ENCODE results near the gene SLC22A23.

Gene SLC22A23

GRCh38 chr6:3356056-3356823 is 100.6 kb downstream of the SLC22A23 start:
- no peak for TF ChIP-seq CTCF (IDR thresholded peaks at IDR 0.05; ENCODE audit: insufficient read depth, low read length, poor library complexity, severe bottlenecking)
- H3K36me3 ChIP-seq (ENCODE audit: control insufficient read depth, insufficient read depth, low read length): no peaks in the 10 kb centered on the region
- peak; percentile 84 for DNase-seq (ENCODE audit: extremely low read depth, insufficient read length)
- H3K4me3 ChIP-seq (replicated peaks; ENCODE audit: low read depth, low read length): peak overlapping the region; percentile 55
- no peaks in the 10 kb centered on the region; the same call in 1 of the 2 replicates for H3K27me3 ChIP-seq (replicated peaks; ENCODE audit: control insufficient read depth, insufficient read depth, low read length)

- no peaks in the 10 kb centered on the region for H3K36me3 ChIP-seq (ENCODE audit: control insufficient read depth, insufficient read depth, low read length)
- DNase-seq (ENCODE audit: extremely low read depth, insufficient read length): no peak
- TF ChIP-seq CTCF (IDR thresholded peaks at IDR 0.05; ENCODE audit: insufficient read depth, low read length, poor library complexity, severe bottlenecking): no peak
- no peak overlapping the region for H3K4me3 ChIP-seq (replicated peaks; ENCODE audit: low read depth, low read length)
- no peaks in the 10 kb centered on the region; the same call in 1 of the 2 replicates for H3K27me3 ChIP-seq (replicated peaks; ENCODE audit: control insufficient read depth, insufficient read depth, low read length)
Observed at GRCh38 chr6:3355358-3356055, 101.3 kb downstream of the SLC22A23 start.

- no peak for DNase-seq (ENCODE audit: extremely low read depth, insufficient read length)
- Histone ChIP-seq H3K36me3 (ENCODE audit: control insufficient read depth, insufficient read depth, low read length) (no peaks in the 10 kb centered on the region), H3K27me3 (replicated peaks; ENCODE audit: control insufficient read depth, insufficient read depth, low read length) (no peaks in the 10 kb centered on the region; the same call in 1 of the 2 replicates), H3K4me3 (replicated peaks; ENCODE audit: low read depth, low read length) (no peak overlapping the region)
- no peak for TF ChIP-seq CTCF (IDR thresholded peaks at IDR 0.05; ENCODE audit: insufficient read depth, low read length, poor library complexity, severe bottlenecking)
Observed at GRCh38 chr6:3355011-3355357, 101.9 kb downstream of the SLC22A23 start.

GRCh38 chr6:3353939-3354338 is 102.9 kb downstream of the SLC22A23 start:
- no peak for TF ChIP-seq CTCF (IDR thresholded peaks at IDR 0.05; ENCODE audit: insufficient read depth, low read length, poor library complexity, severe bottlenecking)
- DNase-seq (ENCODE audit: extremely low read depth, insufficient read length): no peak
- Histone ChIP-seq H3K27me3 (replicated peaks; ENCODE audit: control insufficient read depth, insufficient read depth, low read length) (no peaks in the 10 kb centered on the region; the same call in none of the 2 replicates), H3K4me3 (replicated peaks; ENCODE audit: low read depth, low read length) (no peak overlapping the region), H3K36me3 (ENCODE audit: control insufficient read depth, insufficient read depth, low read length) (no peaks in the 10 kb centered on the region)

GRCh38 chr6:3353213-3353903 is 103.5 kb downstream of the SLC22A23 start:
- H3K4me3 ChIP-seq (replicated peaks; ENCODE audit: low read depth, low read length): no peak overlapping the region
- H3K27me3 ChIP-seq (replicated peaks; ENCODE audit: control insufficient read depth, insufficient read depth, low read length): no peaks in the 10 kb centered on the region; the same call in none of the 2 replicates
- no peak for DNase-seq (ENCODE audit: extremely low read depth, insufficient read length)
- H3K36me3 ChIP-seq (ENCODE audit: control insufficient read depth, insufficient read depth, low read length): no peaks in the 10 kb centered on the region
- no peak for TF ChIP-seq CTCF (IDR thresholded peaks at IDR 0.05; ENCODE audit: insufficient read depth, low read length, poor library complexity, severe bottlenecking)
